Sciatic nerve (tissue), 2 donors: ENCODE measurements around the gene AGT. TPM values are rescaled to one million over a fixed set of nuclear protein-coding genes. Genes with fewer than 3 reads are reported as not detected.
A peak's percentile ranks its signal among the peaks of the same experiment; 100 is the strongest.

ENCODE experiments used
- ATAC-seq: fragments of 200-7000 bp; cut with Tn5 transposase; one replicate; pipeline ENCODE4 v1.9.1; 2020; ENCODE audit warnings: mild to moderate bottlenecking, moderate library complexity
- DNase-seq: peaks from one replicate; pipeline ENCODE4 v3.0.0-alpha.2; 2020; ENCODE audit warnings: low spot score
- intact Hi-C: fragments of 100-400 bp; cut with DNase I; formaldehyde crosslinking; loops from one replicate; pipeline ENCODE4 v1.14.2; 2022
- total RNA-seq: library from RNA; stranded (reverse); fragmentation: NEBNext Ultra II Directional; extraction: Animal tissue kit (Norgen Biotek cat#: 25700); gene quantifications from one replicate; pipeline ENCODE4 v1.2.1, GENCODE V29; 2021
- donor health status: DM: no; HTN: no; CAD: no.
- donor health status: DM: no; HTN: no; CAD: no.

The AGT gene
- total RNA-seq = 13.0 TPM

- ATAC-seq (peak; percentile 92), DNase-seq (peak; percentile 82)
- intact Hi-C loops = no loop called here
Observed at GRCh38 chr1:230713915-230714764, at the start of gene AGT. AGT (minus strand) TSS chr1:230714122; CDS start chr1:230710823, 3,299 bp downstream.

- DNase-seq (no peak), ATAC-seq (no peak)
- intact Hi-C loops = no loop called here
Observed at GRCh38 chr1:230761443-230762167, 47.7 kb upstream of the AGT start.

GRCh38 chr1:230760360-230760827, 46.5 kb upstream of the AGT start:
- intact Hi-C loops = no loop called here
- ATAC-seq (no peak), DNase-seq (no peak)

GRCh38 chr1:230759369-230760065, 45.6 kb upstream of the AGT start:
- intact Hi-C loops = no loop called here
- no peak for DNase-seq
- no peak for ATAC-seq

GRCh38 chr1:230758709-230759368, 44.9 kb upstream of the AGT start:
- intact Hi-C loops = no loop called here
- ATAC-seq (no peak), DNase-seq (no peak)

GRCh38 chr1:230757856-230758708, 44.2 kb upstream of the AGT start:
- intact Hi-C loops = no loop called here
- DNase-seq = no peak
- ATAC-seq = no peak

GRCh38 chr1:230754796-230755195, 40.9 kb upstream of the AGT start:
- intact Hi-C loops = no loop called here
- peak; percentile 71 for ATAC-seq
- no peak for DNase-seq

GRCh38 chr1:230753586-230754251, 39.8 kb upstream of the AGT start:
- ATAC-seq = peak; percentile 75
- intact Hi-C loops = no loop called here
- no peak for DNase-seq

- ATAC-seq = no peak
- intact Hi-C loops = no loop called here
- DNase-seq = no peak
Observed at GRCh38 chr1:230753191-230753585, 39.3 kb upstream of the AGT start.

- intact Hi-C loops = no loop called here
- DNase-seq = no peak
- peak; percentile 33 for ATAC-seq
Observed at GRCh38 chr1:230752407-230752806, 38.5 kb upstream of the AGT start.

GRCh38 chr1:230750986-230751625, 37.2 kb upstream of the AGT start:
- no peak for ATAC-seq
- intact Hi-C loops = no loop called here
- DNase-seq = no peak

- DNase-seq (no peak), ATAC-seq (no peak)
- intact Hi-C loops = no loop called here
Observed at GRCh38 chr1:230750576-230750975, 36.7 kb upstream of the AGT start.

GRCh38 chr1:230749635-230750034, 35.7 kb upstream of the AGT start:
- intact Hi-C loops = no loop called here
- ATAC-seq (no peak), DNase-seq (no peak)

GRCh38 chr1:230749150-230749549, 35.2 kb upstream of the AGT start:
- no peak for ATAC-seq

GRCh38 chr1:230747890-230748800, 34.2 kb upstream of the AGT start:
- ATAC-seq = no peak
- intact Hi-C loops = no loop called here
- no peak for DNase-seq

More at GRCh38 chr1:230749150-230749549, 35.2 kb upstream of the AGT start:
- intact Hi-C loops = no loop called here
- no peak for DNase-seq

GRCh38 chr1:230747127-230747730, 33.3 kb upstream of the AGT start, which contains the start of gene CAPN9:
CAPN9 (plus strand) TSS chr1:230747388; CDS start chr1:230747497, 109 bp downstream.
- DNase-seq (no peak), ATAC-seq (no peak)
- intact Hi-C loops = no loop called here
